ENCODE measurements around the gene SPATA46.

DNA sequence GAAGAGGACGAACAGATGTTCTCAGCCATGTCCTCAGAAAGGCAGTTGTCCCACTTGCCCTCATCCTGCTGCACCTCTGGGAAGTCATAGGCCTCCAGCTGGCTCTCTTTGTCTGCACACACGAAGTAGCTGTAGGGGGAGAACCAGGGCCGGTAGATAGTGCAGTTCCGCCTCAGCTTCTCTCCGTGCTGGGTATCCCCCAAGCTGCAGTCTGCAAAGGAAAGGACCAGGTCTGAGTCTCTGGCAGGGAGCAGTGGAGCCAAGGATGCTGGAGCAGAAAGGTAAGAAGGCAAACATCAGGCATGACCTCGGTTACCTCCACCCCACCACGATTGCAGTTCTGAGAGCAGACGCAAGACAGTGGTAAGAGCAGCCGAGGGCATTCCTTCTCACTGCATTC, 2.2 kb downstream of the SPATA46 start:
- TF ChIP-seq CTCF (IDR thresholded peaks at IDR 0.05; ENCODE audit: insufficient read depth, low read depth, low read length), result no peak
- TF ChIP-seq EZH2 (IDR thresholded peaks at IDR 0.05; ENCODE audit: insufficient read depth, low read length), result no peak
